Right lobe of liver (tissue), 4 donors: ENCODE measurements around the gene SRD5A3.

Experiments
- POLR2A ChIP-seq: fragments of 450-650 bp; IDR thresholded peaks from one replicate; pipeline ENCODE4 v1.6.1; 2017; ENCODE audit warnings: antibody characterized with exemption, mild to moderate bottlenecking
- TF ChIP-seq, protein P1 (sequence below), 4 donors: fragments of 200-600 bp in 3 of 4; fragments of 450-650 bp in 1 of 4; IDR thresholded peaks; one replicate each; pipeline versions ENCODE4 v1.5.1 to v1.8.0; 2016 to 2022; ENCODE audit warnings: antibody characterized with exemption in 4 of 4, mild to moderate bottlenecking in 2 of 4
- donor health status: DM: no; HTN: no; CAD: no.
- donor health status: DM: no; HTN: no; CAD: no.
- donor health status: DM: no; HTN: yes; CAD: no.

DNA sequence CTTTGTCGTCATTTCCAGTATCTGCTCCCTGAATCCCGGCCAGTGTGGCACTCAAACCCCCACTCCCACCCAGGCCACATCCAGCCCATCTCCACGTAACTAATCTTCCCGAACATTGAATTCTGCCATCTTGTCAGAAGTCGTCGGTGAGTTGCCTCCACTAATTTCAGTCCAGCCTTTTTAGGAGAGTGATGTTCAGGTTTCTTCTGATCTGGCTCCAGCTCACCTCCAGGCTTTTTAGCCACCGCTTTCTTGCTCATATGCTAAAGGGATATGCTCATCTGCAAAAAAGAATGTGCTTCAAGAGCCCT, 51.0 kb downstream of the SRD5A3 start:
- TF ChIP-seq POLR2A: no peak
- TF ChIP-seq, protein P1, sequence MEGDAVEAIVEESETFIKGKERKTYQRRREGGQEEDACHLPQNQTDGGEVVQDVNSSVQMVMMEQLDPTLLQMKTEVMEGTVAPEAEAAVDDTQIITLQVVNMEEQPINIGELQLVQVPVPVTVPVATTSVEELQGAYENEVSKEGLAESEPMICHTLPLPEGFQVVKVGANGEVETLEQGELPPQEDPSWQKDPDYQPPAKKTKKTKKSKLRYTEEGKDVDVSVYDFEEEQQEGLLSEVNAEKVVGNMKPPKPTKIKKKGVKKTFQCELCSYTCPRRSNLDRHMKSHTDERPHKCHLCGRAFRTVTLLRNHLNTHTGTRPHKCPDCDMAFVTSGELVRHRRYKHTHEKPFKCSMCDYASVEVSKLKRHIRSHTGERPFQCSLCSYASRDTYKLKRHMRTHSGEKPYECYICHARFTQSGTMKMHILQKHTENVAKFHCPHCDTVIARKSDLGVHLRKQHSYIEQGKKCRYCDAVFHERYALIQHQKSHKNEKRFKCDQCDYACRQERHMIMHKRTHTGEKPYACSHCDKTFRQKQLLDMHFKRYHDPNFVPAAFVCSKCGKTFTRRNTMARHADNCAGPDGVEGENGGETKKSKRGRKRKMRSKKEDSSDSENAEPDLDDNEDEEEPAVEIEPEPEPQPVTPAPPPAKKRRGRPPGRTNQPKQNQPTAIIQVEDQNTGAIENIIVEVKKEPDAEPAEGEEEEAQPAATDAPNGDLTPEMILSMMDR (IDR thresholded peaks at IDR 0.05): no peak
